GM23338 (cell line): ENCODE results near the gene VPS72. TPM values are rescaled to one million over a fixed set of nuclear protein-coding genes. Genes with fewer than 3 reads are reported as not detected.

Source experiments
- ATAC-seq: fragments of 200-7000 bp; cut with Tn5 transposase; 3 replicates; pipeline ENCODE4 v1.9.1; 2020
- DNase-seq: peaks from one replicate; pipeline ENCODE4 v3.0.0-alpha.2; 2015; ENCODE audit warnings: low spot score
- H2AFZ ChIP-seq: fragments of 200-600 bp; sonication (generic); 2 replicates; pipeline ENCODE4 v1.8.0; 2016; ENCODE audit warnings: antibody characterized with exemption, mild to moderate bottlenecking, moderate library complexity
- H3F3A ChIP-seq: fragments of 200-600 bp; sonication (generic); replicated peaks from 2 replicates; pipeline ENCODE4 v1.8.0; 2017; ENCODE audit warnings: antibody characterized with exemption, mixed run types, low read depth
- H3K27ac ChIP-seq: fragments of 200-600 bp; sonication (generic); 2 replicates; pipeline ENCODE4 v1.6.1; 2016; ENCODE audit warnings: low read depth
- H3K27me3 ChIP-seq: fragments of 200-600 bp; sonication (generic); 2 replicates; pipeline ENCODE4 v1.8.0; 2016; ENCODE audit warnings: mild to moderate bottlenecking, mixed run types, moderate library complexity; ENCODE audit not compliant: insufficient read depth
- H3K36me3 ChIP-seq: fragments of 200-600 bp; sonication (generic); 2 replicates; pipeline ENCODE4 v1.8.0; 2016; ENCODE audit warnings: mild to moderate bottlenecking; ENCODE audit not compliant: insufficient read depth
- H3K4me1 ChIP-seq: fragments of 200-600 bp; sonication (generic); 2 replicates; pipeline ENCODE4 v1.8.0; 2016; ENCODE audit warnings: mild to moderate bottlenecking, moderate library complexity; ENCODE audit not compliant: insufficient read depth
- H3K4me2 ChIP-seq: fragments of 200-600 bp; sonication (generic); 2 replicates; pipeline ENCODE4 v1.7.1; 2017; ENCODE audit warnings: mixed run types
- H3K4me3 ChIP-seq: fragments of 200-600 bp; sonication (generic); 2 replicates; pipeline ENCODE4 v1.6.1; 2016; ENCODE audit warnings: mixed run types
- H3K79me2 ChIP-seq: fragments of 200-600 bp; sonication (generic); replicated peaks from 2 replicates; pipeline ENCODE4 v1.8.0; 2017; ENCODE audit warnings: mild to moderate bottlenecking; ENCODE audit not compliant: insufficient read depth
- H3K9me2 ChIP-seq: fragments of 200-600 bp; sonication (generic); 2 replicates; pipeline ENCODE4 v1.8.0; 2017; ENCODE audit not compliant: insufficient read depth
- H4K20me1 ChIP-seq: fragments of 200-600 bp; sonication (generic); replicated peaks from 2 replicates; pipeline ENCODE4 v1.8.0; 2017; ENCODE audit warnings: mild to moderate bottlenecking; ENCODE audit not compliant: insufficient read depth
- H3K27ac Mint-ChIP-seq: 2 replicates; pipeline ENCODE4 v1.8.0; 2020; ENCODE audit warnings: inconsistent platforms, mild to moderate bottlenecking, moderate library complexity, mixed read lengths
- H3K27me3 Mint-ChIP-seq: 3 replicates; pipeline ENCODE4 v1.8.0; 2022; ENCODE audit warnings: low read depth, mild to moderate bottlenecking, moderate library complexity, mixed read lengths, inconsistent platforms; ENCODE audit not compliant: insufficient read depth, poor library complexity
- H3K36me3 Mint-ChIP-seq: 3 replicates; pipeline ENCODE4 v1.8.0; 2021; ENCODE audit warnings: low read depth, mild to moderate bottlenecking, inconsistent platforms, moderate library complexity, mixed read lengths
- H3K4me1 Mint-ChIP-seq: 3 replicates; pipeline ENCODE4 v1.8.0; 2020; ENCODE audit warnings: mild to moderate bottlenecking, inconsistent platforms, mixed read lengths
- H3K4me3 Mint-ChIP-seq: 3 replicates; pipeline ENCODE4 v1.8.0; 2021; ENCODE audit warnings: moderate library complexity, mild to moderate bottlenecking, inconsistent platforms, mixed read lengths
- H3K9me3 Mint-ChIP-seq: 3 replicates; pipeline ENCODE4 v1.8.0; 2020; ENCODE audit warnings: moderate library complexity, mild to moderate bottlenecking, inconsistent platforms, mixed read lengths
- CREB1 ChIP-seq: fragments of 250-450 bp; sonication (Bioruptor Pico); IDR thresholded peaks from 2 replicates; pipeline ENCODE4 v1.5.0; 2020; ENCODE audit warnings: low read depth, mild to moderate bottlenecking, moderate library complexity
- ETS1 ChIP-seq: IDR thresholded peaks from 2 replicates; pipeline ENCODE4 v1.6.1; 2016; ENCODE audit warnings: antibody characterized with exemption
- EZH2 ChIP-seq: fragments of 200-600 bp; sonication (generic); IDR thresholded peaks from one replicate; pipeline ENCODE4 v1.8.0; 2017; ENCODE audit warnings: antibody characterized with exemption, mild to moderate bottlenecking, low read depth; ENCODE audit not compliant: unreplicated experiment
- JUNB ChIP-seq: IDR thresholded peaks from one replicate; pipeline ENCODE4 v1.6.1; 2016; ENCODE audit warnings: antibody characterized with exemption; ENCODE audit not compliant: unreplicated experiment
- NANOG ChIP-seq: IDR thresholded peaks from 2 replicates; pipeline ENCODE4 v1.6.1; 2016; ENCODE audit warnings: antibody characterized with exemption, borderline replicate concordance
- POLR2AphosphoS5 ChIP-seq: IDR thresholded peaks from 2 replicates; pipeline ENCODE4 v1.6.1; 2016; ENCODE audit warnings: antibody characterized with exemption, low read depth
- REST ChIP-seq: IDR thresholded peaks from one replicate; pipeline ENCODE4 v1.6.1; 2018; ENCODE audit warnings: antibody characterized with exemption; ENCODE audit not compliant: unreplicated experiment
- STAT1 ChIP-seq: IDR thresholded peaks from one replicate; pipeline ENCODE4 v1.6.1; 2016; ENCODE audit warnings: antibody characterized with exemption; ENCODE audit not compliant: unreplicated experiment
- ZNF114 ChIP-seq: fragments of 250-450 bp; sonication (Bioruptor Pico); IDR thresholded peaks from 2 replicates; pipeline ENCODE4 v1.5.0; 2020; ENCODE audit warnings: mild to moderate bottlenecking, moderate library complexity
- ZNF331 ChIP-seq: fragments of 250-450 bp; sonication (Bioruptor Pico); IDR thresholded peaks from 2 replicates; pipeline ENCODE4 v1.5.0; 2020; ENCODE audit warnings: low read depth, mild to moderate bottlenecking, moderate library complexity
- ZNF462 ChIP-seq: fragments of 250-450 bp; sonication (Bioruptor Pico); IDR thresholded peaks from 2 replicates; pipeline ENCODE4 v1.5.0; 2020; ENCODE audit warnings: mild to moderate bottlenecking, moderate library complexity
- polyA plus RNA-seq: library from polyadenylated mRNA; unstranded; fragments of >200 nt; fragmentation: Nextera tagmentation; extraction: Ambion mirVana; gene quantifications from 2 replicates; pipeline ENCODE4 v1.2.1, GENCODE V29; 2016
- total RNA-seq: library from RNA; depleted of rRNA; stranded (reverse); fragments of >200 nt; shearing (Covaris generic); gene quantifications from 2 replicates; pipeline ENCODE4 v1.2.3, GENCODE V29; 2014

Gene VPS72
- total and polyA plus RNA-seq, 2 experiments from 2014 or later: 60.2 to 90.3 TPM

- ATAC-seq: no peak
- Histone ChIP-seq H3K27ac (no peak overlapping the region), H2AFZ (no peak overlapping the region), H3K9me2 (no peaks in the 10 kb centered on the region), H3F3A (peaks cover 9% of the 10 kb centered on the region; the same call in 1 of the 2 replicates), H3K27me3 (peaks cover 29% of the 10 kb centered on the region), H3K4me2 (peak overlapping the region; percentile 98), H3K36me3 (no peaks in the 10 kb centered on the region), H3K4me3 (peak overlapping the region; percentile 96; the same call in 1 of the 2 replicates), H3K4me1 (peaks cover 35% of the 10 kb centered on the region), H3K79me2 (no peaks in the 10 kb centered on the region; the same call in 1 of the 2 replicates), H4K20me1 (peaks cover 5% of the 10 kb centered on the region; the same call in 1 of the 2 replicates)
- no peaks in the 10 kb centered on the region for H3K9me3 Mint-ChIP-seq
- TF ChIP-seq CREB1 (CRISPR knock-in tag): no peak
- peaks cover 39% of the 10 kb centered on the region for H3K4me1 Mint-ChIP-seq
- no peak overlapping the region for H3K27ac Mint-ChIP-seq
- peak; percentile 32 for DNase-seq
- H3K4me3 Mint-ChIP-seq: no peak overlapping the region; the same call in 2 of the 3 replicates
- no peaks in the 10 kb centered on the region; the same call in 2 of the 3 replicates for H3K36me3 Mint-ChIP-seq
- H3K27me3 Mint-ChIP-seq: peaks cover 37% of the 10 kb centered on the region
These were observed 47.0 kb downstream of the VPS72 start for GRCh38 chr1:151143057-151143435.

- peaks cover 24% of the 10 kb centered on the region for H3K27me3 ChIP-seq
- no peak overlapping the region for H3K4me3 ChIP-seq
- no peaks in the 10 kb centered on the region for H3K9me2 ChIP-seq
- Mint-ChIP-seq H3K27ac (no peak overlapping the region), H3K4me1 (peaks cover 36% of the 10 kb centered on the region), H3K36me3 (peaks cover 3% of the 10 kb centered on the region), H3K27me3 (peaks cover 39% of the 10 kb centered on the region), H3K9me3 (no peaks in the 10 kb centered on the region), H3K4me3 (no peak overlapping the region)
- DNase-seq (no peak), ATAC-seq (no peak)
- no peaks in the 10 kb centered on the region; the same call in 1 of the 2 replicates for H3K79me2 ChIP-seq
- H3K36me3 ChIP-seq: no peaks in the 10 kb centered on the region
- H3K4me2 ChIP-seq: peak overlapping the region; percentile 98; the same call in 1 of the 2 replicates
- peaks cover 34% of the 10 kb centered on the region for H3K4me1 ChIP-seq
- peaks cover 5% of the 10 kb centered on the region; the same call in 1 of the 2 replicates for H4K20me1 ChIP-seq
- peaks cover 9% of the 10 kb centered on the region; the same call in 1 of the 2 replicates for H3F3A ChIP-seq
- no peak overlapping the region for H3K27ac ChIP-seq
- no peak overlapping the region for H2AFZ ChIP-seq
- TF ChIP-seq POLR2AphosphoS5 (no peak), ZNF331 (no peak), REST (no peak), ETS1 (no peak), ZNF114 (CRISPR knock-in tag) (no peak), NANOG (no peak), JUNB (no peak), STAT1 (no peak), ZNF462 (CRISPR knock-in tag) (no peak), EZH2 (no peak)
These were observed 47.5 kb downstream of the VPS72 start for GRCh38 chr1:151142411-151143056.
